Heart left ventricle (tissue), 13 donors: Measurements from ENCODE around the gene PIK3C2G.

ENCODE experiments used
- POLR2A ChIP-seq, 2 donors: fragments of 450-650 bp; IDR thresholded peaks; one replicate each; pipeline ENCODE4 v1.6.1; 2017; ENCODE audit warnings: antibody characterized with exemption in 2 of 2, mild to moderate bottlenecking in 2 of 2, moderate library complexity in 2 of 2
- TF ChIP-seq, protein P1 (sequence below), 12 donors: fragments of 200-600 bp; sonication (generic) in 4 of 12; IDR thresholded peaks; one replicate each; pipeline versions ENCODE4 v1.5.0 to v1.8.0; 2018 to 2022; ENCODE audit warnings: antibody characterized with exemption in 12 of 12, mild to moderate bottlenecking in 5 of 12
- donor health status: ischemic (EF 13 %, LVEDD 7.1; RV severe dilation, severe dysfunction).
- donor health status: DM: no; HTN: yes; CAD: no.
- donor health status: DM: no; HTN: no; CAD: no.
- donor health status: ischemic (EF 25% LVEDD 6.9; RV normal size, moderate dysfunction).
- donor health status: ischemic (EF 25% LVEDD 5.7; RV mildly dilated, moderate dysfunction).
- donor health status: ischemic (EF 35%, LVEDD 5.7; RV mildly dilated, moderate dysfunction).
- donor health status: nonischemic (EF 11% LVEDD 7.7; RV severe dilation, severe dysfunction).
- donor health status: DM: yes; HTN: yes; CAD: no.
- donor health status: PGD.
- donor health status: ischemic (EF 29% LVEDD 5.4; RV normal size, mild dysfunction).
- donor health status: nonischemic (EF 23%, LVEDD 6.1; RV moderate dilation, normal function).

DNA sequence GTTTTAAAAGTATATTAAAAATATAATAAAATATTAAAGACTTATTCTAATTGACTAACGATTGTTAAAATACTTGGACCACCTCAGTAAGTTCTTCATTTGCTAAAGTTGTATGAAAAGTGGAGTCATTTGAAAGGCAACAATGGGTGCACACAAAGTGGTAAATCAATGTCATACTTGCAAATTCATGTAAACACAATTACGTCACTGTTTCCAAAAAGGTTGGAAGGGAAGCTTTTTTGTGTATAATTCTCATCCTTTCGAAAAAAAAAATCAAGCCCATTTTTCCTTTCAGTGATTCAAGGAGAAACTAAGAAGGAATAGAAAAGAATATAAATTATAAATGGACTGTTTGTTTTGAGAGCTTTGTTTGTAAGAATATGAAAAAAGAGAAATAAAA is 166.2 kb downstream of the PIK3C2G start:
- TF ChIP-seq, protein P1, sequence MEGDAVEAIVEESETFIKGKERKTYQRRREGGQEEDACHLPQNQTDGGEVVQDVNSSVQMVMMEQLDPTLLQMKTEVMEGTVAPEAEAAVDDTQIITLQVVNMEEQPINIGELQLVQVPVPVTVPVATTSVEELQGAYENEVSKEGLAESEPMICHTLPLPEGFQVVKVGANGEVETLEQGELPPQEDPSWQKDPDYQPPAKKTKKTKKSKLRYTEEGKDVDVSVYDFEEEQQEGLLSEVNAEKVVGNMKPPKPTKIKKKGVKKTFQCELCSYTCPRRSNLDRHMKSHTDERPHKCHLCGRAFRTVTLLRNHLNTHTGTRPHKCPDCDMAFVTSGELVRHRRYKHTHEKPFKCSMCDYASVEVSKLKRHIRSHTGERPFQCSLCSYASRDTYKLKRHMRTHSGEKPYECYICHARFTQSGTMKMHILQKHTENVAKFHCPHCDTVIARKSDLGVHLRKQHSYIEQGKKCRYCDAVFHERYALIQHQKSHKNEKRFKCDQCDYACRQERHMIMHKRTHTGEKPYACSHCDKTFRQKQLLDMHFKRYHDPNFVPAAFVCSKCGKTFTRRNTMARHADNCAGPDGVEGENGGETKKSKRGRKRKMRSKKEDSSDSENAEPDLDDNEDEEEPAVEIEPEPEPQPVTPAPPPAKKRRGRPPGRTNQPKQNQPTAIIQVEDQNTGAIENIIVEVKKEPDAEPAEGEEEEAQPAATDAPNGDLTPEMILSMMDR (IDR thresholded peaks at IDR 0.05) = no peak
- no peak for TF ChIP-seq POLR2A (IDR thresholded peaks at IDR 0.05)
